ENCODE measurements around the gene NAPG.

DNA sequence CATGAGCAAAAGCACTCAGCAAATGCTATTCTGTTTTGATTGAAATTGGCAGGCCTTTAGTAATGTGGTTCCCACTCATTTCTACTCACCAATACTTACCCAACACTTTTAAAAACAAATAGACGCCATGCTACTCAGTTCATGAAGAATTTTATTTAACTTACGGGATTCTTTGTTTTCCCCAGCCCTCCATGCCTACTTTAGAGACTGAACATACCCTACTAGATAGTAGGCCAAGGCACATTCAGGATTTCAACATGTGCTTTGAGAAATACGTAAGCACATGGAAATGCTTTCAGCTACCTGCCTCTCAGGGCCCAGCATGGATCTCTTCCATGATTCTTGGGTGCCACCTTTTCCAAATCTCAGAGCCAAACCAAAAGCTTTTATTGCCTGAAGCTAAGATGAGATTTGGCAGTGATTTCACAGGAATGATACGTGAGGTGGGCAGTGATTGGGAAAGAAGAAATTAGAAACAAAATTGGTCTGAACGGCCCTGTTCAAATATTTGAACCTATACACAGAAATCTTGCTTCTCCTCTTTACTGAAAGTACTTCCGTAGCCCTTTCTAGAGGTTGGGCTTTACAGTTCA is 31.4 kb downstream of the NAPG start:
- TF ChIP-seq, protein P1, sequence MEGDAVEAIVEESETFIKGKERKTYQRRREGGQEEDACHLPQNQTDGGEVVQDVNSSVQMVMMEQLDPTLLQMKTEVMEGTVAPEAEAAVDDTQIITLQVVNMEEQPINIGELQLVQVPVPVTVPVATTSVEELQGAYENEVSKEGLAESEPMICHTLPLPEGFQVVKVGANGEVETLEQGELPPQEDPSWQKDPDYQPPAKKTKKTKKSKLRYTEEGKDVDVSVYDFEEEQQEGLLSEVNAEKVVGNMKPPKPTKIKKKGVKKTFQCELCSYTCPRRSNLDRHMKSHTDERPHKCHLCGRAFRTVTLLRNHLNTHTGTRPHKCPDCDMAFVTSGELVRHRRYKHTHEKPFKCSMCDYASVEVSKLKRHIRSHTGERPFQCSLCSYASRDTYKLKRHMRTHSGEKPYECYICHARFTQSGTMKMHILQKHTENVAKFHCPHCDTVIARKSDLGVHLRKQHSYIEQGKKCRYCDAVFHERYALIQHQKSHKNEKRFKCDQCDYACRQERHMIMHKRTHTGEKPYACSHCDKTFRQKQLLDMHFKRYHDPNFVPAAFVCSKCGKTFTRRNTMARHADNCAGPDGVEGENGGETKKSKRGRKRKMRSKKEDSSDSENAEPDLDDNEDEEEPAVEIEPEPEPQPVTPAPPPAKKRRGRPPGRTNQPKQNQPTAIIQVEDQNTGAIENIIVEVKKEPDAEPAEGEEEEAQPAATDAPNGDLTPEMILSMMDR (IDR thresholded peaks at IDR 0.05): no peak
- no peak for TF ChIP-seq POLR2AphosphoS5 (IDR thresholded peaks at IDR 0.05)
- TF ChIP-seq POLR2A (IDR thresholded peaks at IDR 0.05): no peak
